Measurements from ENCODE around the gene DCXR. TPM values are rescaled to one million over a fixed set of nuclear protein-coding genes. Genes with fewer than 3 reads are reported as not detected.
A peak's percentile ranks its signal among the peaks of the same experiment; 100 is the strongest.

Gene DCXR
- polyA plus RNA-seq, 3 donors = 88.8 to 93.1 (median 90.3) TPM

GRCh38 chr17:82083533-82084359, 46.2 kb upstream of the DCXR start:
- Histone ChIP-seq H3K4me1 (ENCODE audit: control insufficient read depth in 1 of 2, insufficient read depth in 2 of 2, low read length in 2 of 2) (no peaks in the 10 kb centered on the region), H2AFZ (ENCODE audit: insufficient read depth, low read depth, low read length, poor library complexity, severe bottlenecking) (no peak overlapping the region), H3K79me2 (ENCODE audit: insufficient read depth, low read length) (no peaks in the 10 kb centered on the region), H3K4me2 (replicated peaks; ENCODE audit: extremely low read depth, low read length, poor library complexity, severe bottlenecking) (no peak overlapping the region), H3K9me3 (replicated peaks in 1 of 2; ENCODE audit: control insufficient read depth in 1 of 2, insufficient read depth in 1 of 2, low read length in 2 of 2) (no peaks in the 10 kb centered on the region), H3K4me3 (replicated peaks in 1 of 3; ENCODE audit: low read depth in 2 of 3, low read length in 3 of 3) (no peak overlapping the region), H4K20me1 (ENCODE audit: insufficient read depth, low read length) (no peaks in the 10 kb centered on the region), H3K27me3 (ENCODE audit: control insufficient read depth in 2 of 2, insufficient read depth in 2 of 2, low read length in 2 of 2) (no peaks in the 10 kb centered on the region), H3K9ac (ENCODE audit: insufficient read depth, low read length, poor library complexity, severe bottlenecking) (no peak overlapping the region), H3K27ac (ENCODE audit: low read depth in 1 of 2, low read length in 2 of 2) (no peak overlapping the region), H3K36me3 (replicated peaks in 1 of 2; ENCODE audit: control insufficient read depth in 1 of 2, insufficient read depth in 2 of 2, low read length in 2 of 2) (peaks cover 78 to 91% of the 10 kb centered on the region in 2 donors)
- no peak overlapping the region for H3K27ac Mint-ChIP-seq
- TF ChIP-seq CTCF (IDR thresholded peaks at IDR 0.05) = no peak
- H3K9me3 Mint-ChIP-seq = no peaks in the 10 kb centered on the region
- H3K27me3 Mint-ChIP-seq (ENCODE audit: low read depth in 3 of 3) = peaks cover 0 to 3% (median 0%) of the 10 kb centered on the region in 3 donors
- intact Hi-C loops (cut with micrococcal nuclease) = no loop called here
- 94% methylated on average over 53 of the region's 55 CpGs for WGBS (ENCODE audit: insufficient coverage)
- no peak overlapping the region for H3K4me3 Mint-ChIP-seq
- peaks cover 40 to 86% of the 10 kb centered on the region in 2 donors for H3K36me3 Mint-ChIP-seq
- H3K4me1 Mint-ChIP-seq = no peaks in the 10 kb centered on the region
- DNase-seq = no peak

DNA sequence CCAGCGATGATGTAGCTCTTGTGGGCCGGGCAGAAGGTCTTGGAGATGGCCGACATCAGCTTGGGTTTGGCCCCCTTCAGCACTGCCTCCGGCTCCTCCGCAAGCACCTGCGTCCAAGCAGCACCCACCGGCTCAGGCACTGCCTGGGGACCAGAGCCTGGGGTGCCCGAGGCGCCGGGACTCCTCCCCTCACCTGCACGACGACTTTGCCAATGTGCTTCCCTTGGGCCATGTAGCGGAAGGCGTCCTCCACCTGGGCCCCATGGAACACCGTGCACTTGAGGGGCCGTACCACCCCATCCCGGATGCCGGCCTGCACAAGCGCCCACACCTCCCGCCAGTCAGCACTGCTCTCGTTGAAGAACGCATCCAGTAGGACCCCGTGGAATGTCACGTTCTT, 45.5 kb upstream of the DCXR start:
- Histone ChIP-seq H3K79me2 (ENCODE audit: insufficient read depth, low read length) (no peaks in the 10 kb centered on the region), H2AFZ (ENCODE audit: insufficient read depth, low read depth, low read length, poor library complexity, severe bottlenecking) (no peak overlapping the region), H3K9me3 (replicated peaks in 1 of 2; ENCODE audit: control insufficient read depth in 1 of 2, insufficient read depth in 1 of 2, low read length in 2 of 2) (no peaks in the 10 kb centered on the region), H3K27me3 (ENCODE audit: control insufficient read depth in 2 of 2, insufficient read depth in 2 of 2, low read length in 2 of 2) (no peaks in the 10 kb centered on the region), H3K4me1 (ENCODE audit: control insufficient read depth in 1 of 2, insufficient read depth in 2 of 2, low read length in 2 of 2) (no peaks in the 10 kb centered on the region), H3K9ac (ENCODE audit: insufficient read depth, low read length, poor library complexity, severe bottlenecking) (no peak overlapping the region), H3K4me2 (replicated peaks; ENCODE audit: extremely low read depth, low read length, poor library complexity, severe bottlenecking) (no peak overlapping the region), H4K20me1 (ENCODE audit: insufficient read depth, low read length) (no peaks in the 10 kb centered on the region), H3K36me3 (replicated peaks in 1 of 2; ENCODE audit: control insufficient read depth in 1 of 2, insufficient read depth in 2 of 2, low read length in 2 of 2) (peaks cover 71 to 84% of the 10 kb centered on the region in 2 donors), H3K27ac (ENCODE audit: low read depth in 1 of 2, low read length in 2 of 2) (no peak overlapping the region), H3K4me3 (replicated peaks in 1 of 3; ENCODE audit: low read depth in 2 of 3, low read length in 3 of 3) (no peak overlapping the region)
- H3K27ac Mint-ChIP-seq = peak overlapping the region in 1 of 7 donors; percentile 33
- no peak for TF ChIP-seq CTCF (IDR thresholded peaks at IDR 0.05)
- intact Hi-C loops (cut with micrococcal nuclease) = no loop called here
- no peak for DNase-seq
- H3K9me3 Mint-ChIP-seq = peaks cover 0 to 1% (median 0%) of the 10 kb centered on the region in 7 donors
- no peak overlapping the region for H3K4me3 Mint-ChIP-seq
- 97% methylated on average over 23 of the region's 24 CpGs for WGBS (ENCODE audit: insufficient coverage)
- peaks cover 0 to 3% (median 0%) of the 10 kb centered on the region in 3 donors for H3K27me3 Mint-ChIP-seq (ENCODE audit: low read depth in 3 of 3)
- H3K36me3 Mint-ChIP-seq = peaks cover 39 to 84% of the 10 kb centered on the region in 2 donors
- no peaks in the 10 kb centered on the region for H3K4me1 Mint-ChIP-seq
